GM06990 (cell line): ENCODE results near the gene RASSF10.

Experiments used
- DNase-seq: peaks from one replicate; pipeline ENCODE4 v3.0.0-alpha.2; 2011; ENCODE audit not compliant: insufficient read length; ENCODE audit errors: extremely low read depth
- H3K27me3 ChIP-seq: replicated peaks from 2 replicates; pipeline ENCODE4 v1.6.0; 2011; ENCODE audit warnings: low read length; ENCODE audit not compliant: control insufficient read depth, insufficient read depth
- H3K36me3 ChIP-seq: 2 replicates; pipeline ENCODE4 v1.5.1; 2011; ENCODE audit warnings: low read length; ENCODE audit not compliant: control insufficient read depth, insufficient read depth
- H3K4me3 ChIP-seq: replicated peaks from 2 replicates; pipeline ENCODE4 v1.5.1; 2011; ENCODE audit warnings: low read depth, mild to moderate bottlenecking, control low read depth, low read length
- TF ChIP-seq, protein P1 (sequence below): IDR thresholded peaks from 2 replicates; pipeline ENCODE4 v1.5.1; 2011; ENCODE audit warnings: low read length, control low read depth, mild to moderate bottlenecking, inconsistent platforms; ENCODE audit not compliant: insufficient read depth, poor library complexity, severe bottlenecking

The RASSF10 gene

GRCh38 chr11:13010749-13011465 is 1.8 kb downstream of the RASSF10 start:
- Histone ChIP-seq H3K36me3 (no peaks in the 10 kb centered on the region), H3K27me3 (peaks cover 1% of the 10 kb centered on the region; the same call in 1 of the 2 replicates), H3K4me3 (no peak overlapping the region)
- no peak for DNase-seq
- TF ChIP-seq, protein P1, sequence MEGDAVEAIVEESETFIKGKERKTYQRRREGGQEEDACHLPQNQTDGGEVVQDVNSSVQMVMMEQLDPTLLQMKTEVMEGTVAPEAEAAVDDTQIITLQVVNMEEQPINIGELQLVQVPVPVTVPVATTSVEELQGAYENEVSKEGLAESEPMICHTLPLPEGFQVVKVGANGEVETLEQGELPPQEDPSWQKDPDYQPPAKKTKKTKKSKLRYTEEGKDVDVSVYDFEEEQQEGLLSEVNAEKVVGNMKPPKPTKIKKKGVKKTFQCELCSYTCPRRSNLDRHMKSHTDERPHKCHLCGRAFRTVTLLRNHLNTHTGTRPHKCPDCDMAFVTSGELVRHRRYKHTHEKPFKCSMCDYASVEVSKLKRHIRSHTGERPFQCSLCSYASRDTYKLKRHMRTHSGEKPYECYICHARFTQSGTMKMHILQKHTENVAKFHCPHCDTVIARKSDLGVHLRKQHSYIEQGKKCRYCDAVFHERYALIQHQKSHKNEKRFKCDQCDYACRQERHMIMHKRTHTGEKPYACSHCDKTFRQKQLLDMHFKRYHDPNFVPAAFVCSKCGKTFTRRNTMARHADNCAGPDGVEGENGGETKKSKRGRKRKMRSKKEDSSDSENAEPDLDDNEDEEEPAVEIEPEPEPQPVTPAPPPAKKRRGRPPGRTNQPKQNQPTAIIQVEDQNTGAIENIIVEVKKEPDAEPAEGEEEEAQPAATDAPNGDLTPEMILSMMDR = no peak

DNA sequence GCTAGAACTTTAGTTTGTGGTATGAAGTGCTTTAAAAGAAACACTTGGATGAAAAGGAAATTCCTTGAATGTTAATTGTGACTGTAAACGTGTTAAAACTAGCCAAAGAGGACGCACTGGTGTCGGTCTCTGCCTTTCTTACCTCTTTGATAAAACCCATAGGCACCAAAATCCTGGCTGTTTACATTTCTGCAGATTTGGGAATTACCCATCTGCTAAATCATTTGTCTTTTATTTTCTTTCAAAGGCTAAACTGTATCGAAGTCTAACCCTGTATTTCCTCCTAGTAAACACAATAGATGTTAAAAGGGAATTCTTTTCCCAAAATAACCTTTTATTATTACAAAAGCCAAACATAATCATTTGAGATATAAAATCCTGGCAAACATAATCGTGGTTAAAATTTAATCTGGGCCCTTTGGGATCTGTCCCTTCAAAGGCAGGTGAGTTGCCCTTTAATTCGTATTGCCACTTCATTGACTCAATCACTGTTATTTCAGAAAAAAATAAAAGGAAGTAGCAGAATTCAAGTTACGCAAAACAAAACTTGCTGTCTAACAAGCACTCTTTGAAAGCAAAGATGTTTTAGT is 2.4 kb downstream of the RASSF10 start:
- no peak overlapping the region for H3K4me3 ChIP-seq
- H3K36me3 ChIP-seq = no peaks in the 10 kb centered on the region
- DNase-seq = no peak

GRCh38 chr11:13012056-13012661 is 3.0 kb downstream of the RASSF10 start:
- DNase-seq = no peak
- no peaks in the 10 kb centered on the region for H3K36me3 ChIP-seq
- TF ChIP-seq, protein P1 = no peak
- no peak overlapping the region for H3K4me3 ChIP-seq
- H3K27me3 ChIP-seq = peaks cover 1% of the 10 kb centered on the region; the same call in 1 of the 2 replicates

More for the DNA sequence above, 2.4 kb downstream of the RASSF10 start:
- TF ChIP-seq, protein P1 = no peak
- H3K27me3 ChIP-seq = peaks cover 1% of the 10 kb centered on the region; the same call in 1 of the 2 replicates

GRCh38 chr11:13013054-13013488 is 4.0 kb downstream of the RASSF10 start:
- Histone ChIP-seq H3K4me3 (no peak overlapping the region), H3K27me3 (peaks cover 1% of the 10 kb centered on the region; the same call in 1 of the 2 replicates), H3K36me3 (no peaks in the 10 kb centered on the region)
- TF ChIP-seq, protein P1 = no peak
- no peak for DNase-seq

- no peak for DNase-seq
- no peaks in the 10 kb centered on the region for H3K27me3 ChIP-seq
- TF ChIP-seq, protein P1 = no peak
- no peak overlapping the region for H3K4me3 ChIP-seq
- H3K36me3 ChIP-seq = no peaks in the 10 kb centered on the region
Measured at GRCh38 chr11:13015753-13016152, 6.6 kb downstream of the RASSF10 start.
